HepG2 (cell line): ENCODE measurements around the gene PODN.

Experiments
- FOXK2 ChIP-seq: fragments of 450-650 bp; IDR thresholded peaks from 2 replicates; pipeline ENCODE4 v1.6.1; 2016
- NCOA5 ChIP-seq: sonication (generic); formaldehyde crosslinking; IDR thresholded peaks from 2 replicates; pipeline ENCODE4 v1.4.0; 2020; ENCODE audit warnings: missing genetic modification reagents
- POLR2AphosphoS5 ChIP-seq: IDR thresholded peaks from 2 replicates; pipeline ENCODE4 v1.6.1; 2012; ENCODE audit warnings: low read depth, low read length
- ZNF747 ChIP-seq: sonication (generic); formaldehyde crosslinking; IDR thresholded peaks from 2 replicates; pipeline ENCODE4 v1.8.1; 2023; ENCODE audit warnings: missing genetic modification reagents, mild to moderate bottlenecking, borderline replicate concordance
- TF ChIP-seq, protein P1 (sequence below): sonication (generic); formaldehyde crosslinking; conservative IDR thresholded peaks from 2 replicates; pipeline ENCODE4 v1.8.0; 2022; ENCODE audit warnings: mild to moderate bottlenecking, moderate library complexity, missing genetic modification reagents

DNA sequence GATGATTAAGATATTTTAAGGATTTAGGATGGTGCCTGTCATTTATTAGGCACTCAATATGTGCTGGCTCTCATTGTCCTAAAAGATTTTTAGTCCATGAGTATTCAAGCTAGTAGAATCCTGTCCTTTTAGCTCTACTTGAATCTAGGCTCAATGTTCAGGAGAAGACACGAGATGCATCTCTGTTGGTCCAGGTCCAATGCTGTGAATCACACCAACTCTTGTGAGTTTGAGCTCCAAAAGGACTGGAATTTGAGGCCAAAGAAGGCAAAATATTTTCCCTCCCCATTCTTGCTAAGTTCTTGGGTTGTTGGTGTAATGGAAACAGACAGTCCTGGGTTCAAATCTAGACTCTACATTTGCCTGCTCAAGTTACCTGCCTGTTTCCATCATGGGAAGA, 1.4 kb upstream of the PODN start:
- no peak for TF ChIP-seq NCOA5 (CRISPR knock-in tag)
- TF ChIP-seq, protein P1, sequence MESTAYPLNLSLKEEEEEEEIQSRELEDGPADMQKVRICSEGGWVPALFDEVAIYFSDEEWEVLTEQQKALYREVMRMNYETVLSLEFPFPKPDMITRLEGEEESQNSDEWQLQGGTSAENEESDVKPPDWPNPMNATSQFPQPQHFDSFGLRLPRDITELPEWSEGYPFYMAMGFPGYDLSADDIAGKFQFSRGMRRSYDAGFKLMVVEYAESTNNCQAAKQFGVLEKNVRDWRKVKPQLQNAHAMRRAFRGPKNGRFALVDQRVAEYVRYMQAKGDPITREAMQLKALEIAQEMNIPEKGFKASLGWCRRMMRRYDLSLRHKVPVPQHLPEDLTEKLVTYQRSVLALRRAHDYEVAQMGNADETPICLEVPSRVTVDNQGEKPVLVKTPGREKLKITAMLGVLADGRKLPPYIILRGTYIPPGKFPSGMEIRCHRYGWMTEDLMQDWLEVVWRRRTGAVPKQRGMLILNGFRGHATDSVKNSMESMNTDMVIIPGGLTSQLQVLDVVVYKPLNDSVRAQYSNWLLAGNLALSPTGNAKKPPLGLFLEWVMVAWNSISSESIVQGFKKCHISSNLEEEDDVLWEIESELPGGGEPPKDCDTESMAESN (CRISPR knock-in tag) = no peak
- TF ChIP-seq ZNF747 = no peak
- TF ChIP-seq POLR2AphosphoS5 = no peak
- TF ChIP-seq FOXK2 = no peak
